H9 (cell line): ENCODE data around the gene RPL18. TPM values are rescaled to one million over a fixed set of nuclear protein-coding genes. Genes with fewer than 3 reads are reported as not detected.
A peak's percentile ranks its signal among the peaks of the same experiment; 100 is the strongest.

Experiments used
- DNase-seq: peaks from one replicate; pipeline ENCODE4 v3.0.0-alpha.2; 2017
- H2AFZ ChIP-seq: one replicate; pipeline ENCODE4 v1.6.1; 2013; ENCODE audit warnings: mild to moderate bottlenecking, low read length, control low read depth, moderate library complexity
- H2AK5ac ChIP-seq: 2 replicates; pipeline ENCODE4 v1.6.1; 2013; ENCODE audit warnings: low read length, control low read depth, mixed read lengths; ENCODE audit not compliant: insufficient read length
- H2BK120ac ChIP-seq: one replicate; pipeline ENCODE4 v1.6.1; 2013; ENCODE audit warnings: low read depth, mild to moderate bottlenecking, low read length, control low read depth, inconsistent platforms; ENCODE audit not compliant: poor library complexity, severe bottlenecking
- H2BK12ac ChIP-seq: 2 replicates; pipeline ENCODE4 v1.6.1; 2013; ENCODE audit warnings: low read length, control low read depth, mixed read lengths, low read depth; ENCODE audit not compliant: insufficient read length
- H2BK15ac ChIP-seq: 2 replicates; pipeline ENCODE4 v1.6.1; 2013; ENCODE audit warnings: low read depth, low read length, control low read depth
- H2BK20ac ChIP-seq: one replicate; pipeline ENCODE4 v1.6.1; 2013; ENCODE audit warnings: low read depth, mild to moderate bottlenecking, low read length, control low read depth, inconsistent platforms; ENCODE audit not compliant: poor library complexity, severe bottlenecking
- H2BK5ac ChIP-seq: 2 replicates; pipeline ENCODE4 v1.6.1; 2013; ENCODE audit warnings: low read length, control low read depth, mixed read lengths; ENCODE audit not compliant: insufficient read length
- H3K14ac ChIP-seq: 2 replicates; pipeline ENCODE4 v1.6.1; 2013; ENCODE audit warnings: low read length, control low read depth; ENCODE audit not compliant: insufficient read depth
- H3K18ac ChIP-seq: 2 replicates; pipeline ENCODE4 v1.6.1; 2013; ENCODE audit warnings: low read depth, mild to moderate bottlenecking, mixed read lengths, low read length, control low read depth; ENCODE audit not compliant: insufficient read length
- H3K23ac ChIP-seq: 2 replicates; pipeline ENCODE4 v1.6.1; 2013; ENCODE audit warnings: low read length, control low read depth, mixed read lengths, low read depth; ENCODE audit not compliant: insufficient read length
- H3K23me2 ChIP-seq: 2 replicates; pipeline ENCODE4 v1.6.1; 2013; ENCODE audit warnings: low read depth, mild to moderate bottlenecking, mixed read lengths, low read length, control low read depth; ENCODE audit not compliant: insufficient read length, poor library complexity, severe bottlenecking
- H3K27ac ChIP-seq: 2 replicates; pipeline ENCODE4 v1.5.1; 2013; ENCODE audit warnings: low read length, control low read depth, mixed read lengths, low read depth; ENCODE audit not compliant: insufficient read length
- H3K27me3 ChIP-seq: 2 replicates; pipeline ENCODE4 v1.6.1; 2013; ENCODE audit warnings: low read length, control low read depth, inconsistent platforms; ENCODE audit not compliant: insufficient read depth
- H3K4ac ChIP-seq: 2 replicates; pipeline ENCODE4 v1.6.1; 2013; ENCODE audit warnings: low read depth, mild to moderate bottlenecking, control low read depth, inconsistent platforms, low read length, moderate library complexity
- H3K4me1 ChIP-seq: 2 replicates; pipeline ENCODE4 v1.6.1; 2013; ENCODE audit warnings: low read length, control low read depth, inconsistent platforms; ENCODE audit not compliant: insufficient read depth
- H3K4me2 ChIP-seq: 2 replicates; pipeline ENCODE4 v1.6.1; 2013; ENCODE audit warnings: low read length, control low read depth, mixed read lengths; ENCODE audit not compliant: insufficient read length, insufficient read depth
- H3K56ac ChIP-seq: 2 replicates; pipeline ENCODE4 v1.6.1; 2013; ENCODE audit warnings: low read depth, mild to moderate bottlenecking, mixed read lengths, low read length, control low read depth; ENCODE audit not compliant: insufficient read length
- H3K79me1 ChIP-seq: 2 replicates; pipeline ENCODE4 v1.6.1; 2013; ENCODE audit warnings: low read depth, mild to moderate bottlenecking, moderate library complexity, low read length, control low read depth, inconsistent platforms; ENCODE audit not compliant: insufficient read depth, poor library complexity, severe bottlenecking
- H3K79me2 ChIP-seq: 2 replicates; pipeline ENCODE4 v1.6.1; 2013; ENCODE audit warnings: low read length, control low read depth, inconsistent platforms; ENCODE audit not compliant: insufficient read depth
- H3K9ac ChIP-seq: 2 replicates; pipeline ENCODE4 v1.6.1; 2013; ENCODE audit warnings: low read length, control low read depth, mixed read lengths; ENCODE audit not compliant: insufficient read length; ENCODE audit errors: extremely low read depth
- H3K9me3 ChIP-seq: one replicate; pipeline ENCODE4 v1.6.1; 2013; ENCODE audit warnings: low read depth, low read length, inconsistent platforms; ENCODE audit not compliant: control insufficient read depth
- H3T11ph ChIP-seq: one replicate; pipeline ENCODE4 v1.6.1; 2013; ENCODE audit warnings: mild to moderate bottlenecking, low read length, control low read depth, inconsistent platforms
- H4K20me1 ChIP-seq: one replicate; pipeline ENCODE4 v1.6.1; 2013; ENCODE audit not compliant: control insufficient read depth, insufficient read length, insufficient read depth
- H4K5ac ChIP-seq: 2 replicates; pipeline ENCODE4 v1.6.1; 2013; ENCODE audit warnings: low read depth, mild to moderate bottlenecking, mixed read lengths, low read length, control low read depth; ENCODE audit not compliant: insufficient read length
- H4K8ac ChIP-seq: replicated peaks from 2 replicates; pipeline ENCODE4 v1.6.1; 2013; ENCODE audit warnings: low read length, control low read depth, mixed read lengths, low read depth; ENCODE audit not compliant: insufficient read length
- H4K91ac ChIP-seq: 2 replicates; pipeline ENCODE4 v1.6.1; 2013; ENCODE audit warnings: low read depth, mild to moderate bottlenecking, moderate library complexity, mixed read lengths, low read length, control low read depth; ENCODE audit not compliant: insufficient read length
- H3K27ac Mint-ChIP-seq, 3 experiments: 2 replicates in 2 of 3; 3 replicates in 1 of 3; pipeline ENCODE4 v1.8.0; 2020 to 2021; ENCODE audit warnings: mixed read lengths in 3 of 3, mild to moderate bottlenecking in 1 of 3, moderate library complexity in 1 of 3
- H3K27me3 Mint-ChIP-seq: 2 replicates; pipeline ENCODE4 v1.8.0; 2021; ENCODE audit warnings: low read depth, mild to moderate bottlenecking, moderate library complexity, mixed read lengths
- H3K36me3 Mint-ChIP-seq, 3 experiments: 2 replicates in 2 of 3; 3 replicates in 1 of 3; pipeline ENCODE4 v1.8.0; 2020 to 2021; ENCODE audit warnings: low read depth in 3 of 3, mixed read lengths in 3 of 3; ENCODE audit not compliant: insufficient read depth in 1 of 3
- H3K4me1 Mint-ChIP-seq, 2 experiments: 2 replicates each; pipeline ENCODE4 v1.8.0; 2020; ENCODE audit warnings: mixed read lengths in 2 of 2
- H3K4me3 Mint-ChIP-seq, 2 experiments: 2 replicates in 1 of 2; 3 replicates in 1 of 2; pipeline ENCODE4 v1.8.0; 2020 to 2021; ENCODE audit warnings: mild to moderate bottlenecking in 2 of 2, mixed read lengths in 2 of 2, moderate library complexity in 1 of 2
- H3K9me3 Mint-ChIP-seq, 2 experiments: 2 replicates in 1 of 2; 3 replicates in 1 of 2; pipeline ENCODE4 v1.8.0; 2020; ENCODE audit warnings: mild to moderate bottlenecking in 2 of 2, mixed read lengths in 2 of 2, moderate library complexity in 1 of 2
- WGBS: extraction: QIAGEN DNeasy Blood & Tissue Kit; methylation state at CpG from one replicate; pipeline ENCODE4 v1.1.7; 2013; ENCODE audit warnings: missing lambda C conversion rate, low lambda C conversion rate, mixed read lengths; ENCODE audit not compliant: insufficient read length; ENCODE audit errors: extremely low coverage; 5-methylcytosine and 5-hydroxymethylcytosine counted together
- total RNA-seq: library from RNA; stranded (reverse); gene quantifications from 2 replicates; pipeline ENCODE4 v1.2.1, GENCODE V29; 2021
- TF ChIP-seq, protein P1 (sequence below): fragments of 200-600 bp; sonication (generic); conservative IDR thresholded peaks from 3 replicates; pipeline ENCODE4 v1.8.0; 2021; ENCODE audit warnings: antibody characterized with exemption, mild to moderate bottlenecking

The RPL18 gene
- total RNA-seq, 1 experiment from 2014 or later, result 1,855 TPM

GRCh38 chr19:48644355-48644754 lies 25.4 kb upstream of the RPL18 start:
- no peak for DNase-seq
- Histone ChIP-seq H3K79me1 (no peaks in the 10 kb centered on the region), H3K23ac (no peak overlapping the region), H3K4me1 (no peaks in the 10 kb centered on the region), H3K9me3 (no peaks in the 10 kb centered on the region), H3K4ac (no peak overlapping the region), H4K20me1 (no peaks in the 10 kb centered on the region), H3K56ac (no peak overlapping the region), H4K8ac (no peak overlapping the region), H2AK5ac (no peak overlapping the region), H3K79me2 (no peaks in the 10 kb centered on the region), H3K27me3 (no peaks in the 10 kb centered on the region), H2BK12ac (no peak overlapping the region), H2BK15ac (no peak overlapping the region), H2BK5ac (no peak overlapping the region), H2BK20ac (no peak overlapping the region), H3K18ac (no peak overlapping the region), H4K5ac (no peak overlapping the region), H4K91ac (no peak overlapping the region), H3K14ac (no peak overlapping the region), H3K9ac (no peak overlapping the region), H3T11ph (no peak overlapping the region), H2BK120ac (no peak overlapping the region), H3K4me2 (peak overlapping the region; percentile 69), H3K23me2 (peaks cover 16% of the 10 kb centered on the region), H3K27ac (no peak overlapping the region), H2AFZ (no peak overlapping the region)
- Mint-ChIP-seq H3K36me3 (peaks cover 9 to 27% (median 25%) of the 10 kb centered on the region in 3 experiments), H3K4me1 (peaks cover 23 to 24% of the 10 kb centered on the region in 2 experiments), H3K27me3 (no peaks in the 10 kb centered on the region; the same call in 1 of the 2 replicates), H3K9me3 (no peaks in the 10 kb centered on the region; a peak in 1 of 5 replicates), H3K27ac (peak overlapping the region in 2 of 3 experiments; percentile 29 to 49; a peak in 1 of 7 replicates), H3K4me3 (peak overlapping the region; percentile 84 to 93)
- no CpG with 5 or more reads among the region's 4 CpGs for WGBS
- TF ChIP-seq, protein P1, sequence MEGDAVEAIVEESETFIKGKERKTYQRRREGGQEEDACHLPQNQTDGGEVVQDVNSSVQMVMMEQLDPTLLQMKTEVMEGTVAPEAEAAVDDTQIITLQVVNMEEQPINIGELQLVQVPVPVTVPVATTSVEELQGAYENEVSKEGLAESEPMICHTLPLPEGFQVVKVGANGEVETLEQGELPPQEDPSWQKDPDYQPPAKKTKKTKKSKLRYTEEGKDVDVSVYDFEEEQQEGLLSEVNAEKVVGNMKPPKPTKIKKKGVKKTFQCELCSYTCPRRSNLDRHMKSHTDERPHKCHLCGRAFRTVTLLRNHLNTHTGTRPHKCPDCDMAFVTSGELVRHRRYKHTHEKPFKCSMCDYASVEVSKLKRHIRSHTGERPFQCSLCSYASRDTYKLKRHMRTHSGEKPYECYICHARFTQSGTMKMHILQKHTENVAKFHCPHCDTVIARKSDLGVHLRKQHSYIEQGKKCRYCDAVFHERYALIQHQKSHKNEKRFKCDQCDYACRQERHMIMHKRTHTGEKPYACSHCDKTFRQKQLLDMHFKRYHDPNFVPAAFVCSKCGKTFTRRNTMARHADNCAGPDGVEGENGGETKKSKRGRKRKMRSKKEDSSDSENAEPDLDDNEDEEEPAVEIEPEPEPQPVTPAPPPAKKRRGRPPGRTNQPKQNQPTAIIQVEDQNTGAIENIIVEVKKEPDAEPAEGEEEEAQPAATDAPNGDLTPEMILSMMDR, result no peak
